WTC11 (cell line): ENCODE data around the gene ITGA2B. TPM values are rescaled to one million over a fixed set of nuclear protein-coding genes. Genes with fewer than 3 reads are reported as not detected.
"Not testable (repeated sequence)": the region's sequence is repeated elsewhere in the genome, so short reads cannot be mapped to it uniquely, and the experiment has no call there.

ENCODE experiments used
- ATAC-seq: fragments of 200-7000 bp; cut with Tn5 transposase; 2 replicates; pipeline ENCODE4 v1.10.0; 2021; ENCODE audit warnings: mild to moderate bottlenecking, moderate library complexity
- CTCF ChIA-PET: fragments of 300-600 bp; sonication (Branson Sonifier 250); formaldehyde crosslinking; loops from one replicate; lab custom pipeline; 2021; ENCODE audit warnings: antibody characterized with exemption; lab: Charles Lee
- POLR2A ChIA-PET: fragments of 350-600 bp; sonication (Branson Sonifier 250); formaldehyde crosslinking; loops from one replicate; lab custom pipeline; 2021; ENCODE audit warnings: antibody characterized with exemption; lab: Charles Lee
- DNase-seq: peaks from one replicate; pipeline ENCODE4 v3.0.0; 2021; ENCODE audit warnings: low spot score
- H3K27ac Mint-ChIP-seq: 2 replicates; pipeline ENCODE4 v1.8.0; 2021; ENCODE audit warnings: mixed read lengths
- H3K27me3 Mint-ChIP-seq: 2 replicates; pipeline ENCODE4 v1.8.0; 2021; ENCODE audit warnings: low read depth, mild to moderate bottlenecking, moderate library complexity, mixed read lengths
- H3K36me3 Mint-ChIP-seq: 2 replicates; pipeline ENCODE4 v1.8.0; 2021; ENCODE audit warnings: mixed read lengths
- H3K4me1 Mint-ChIP-seq: 2 replicates; pipeline ENCODE4 v1.8.0; 2022; ENCODE audit warnings: mixed read lengths
- H3K4me3 Mint-ChIP-seq: 2 replicates; pipeline ENCODE4 v1.8.0; 2021; ENCODE audit warnings: mild to moderate bottlenecking, moderate library complexity, mixed read lengths
- H3K9me3 Mint-ChIP-seq: 2 replicates; pipeline ENCODE4 v1.8.0; 2021; ENCODE audit warnings: mixed read lengths
- ARID4B ChIP-seq: sonication (generic); formaldehyde crosslinking; IDR thresholded peaks from 2 replicates; pipeline ENCODE4 v1.8.0; 2023; ENCODE audit warnings: missing genetic modification reagents, mild to moderate bottlenecking, borderline replicate concordance
- ATF2 ChIP-seq: sonication (generic); formaldehyde crosslinking; IDR thresholded peaks from 2 replicates; pipeline ENCODE4 v1.8.1; 2022; ENCODE audit warnings: low read depth, missing genetic modification reagents, borderline replicate concordance
- FOXJ3 ChIP-seq: sonication (generic); formaldehyde crosslinking; IDR thresholded peaks from 2 replicates; pipeline ENCODE4 v1.9.0; 2021; ENCODE audit warnings: missing genetic modification reagents, mild to moderate bottlenecking, borderline replicate concordance
- GABPB1 ChIP-seq: sonication (generic); formaldehyde crosslinking; IDR thresholded peaks from 2 replicates; pipeline ENCODE4 v1.8.1; 2023; ENCODE audit warnings: mild to moderate bottlenecking, missing genetic modification reagents
- GTF2I ChIP-seq: fragments of 250-450 bp; sonication (Bioruptor Pico); conservative IDR thresholded peaks from 2 replicates; pipeline ENCODE4 v1.4.0; 2021; ENCODE audit warnings: mild to moderate bottlenecking
- IRF1 ChIP-seq: sonication (generic); formaldehyde crosslinking; IDR thresholded peaks from 2 replicates; pipeline ENCODE4 v1.8.0; 2023; ENCODE audit warnings: missing genetic modification reagents
- MXD4 ChIP-seq: fragments of 250-450 bp; sonication (Bioruptor Pico); IDR thresholded peaks from 2 replicates; pipeline ENCODE4 v1.8.0; 2021; ENCODE audit warnings: mild to moderate bottlenecking, moderate library complexity, borderline replicate concordance
- NFYB ChIP-seq: sonication (generic); formaldehyde crosslinking; conservative IDR thresholded peaks from 2 replicates; pipeline ENCODE4 v1.8.0; 2022; ENCODE audit warnings: low read depth, missing genetic modification reagents
- SMAD3 ChIP-seq: sonication (generic); formaldehyde crosslinking; IDR thresholded peaks from 2 replicates; pipeline ENCODE4 v1.8.0; 2022; ENCODE audit warnings: missing genetic modification reagents, mild to moderate bottlenecking, borderline replicate concordance
- SP1 ChIP-seq: sonication (generic); formaldehyde crosslinking; conservative IDR thresholded peaks from 2 replicates; pipeline ENCODE4 v1.8.1; 2022; ENCODE audit warnings: missing genetic modification reagents
- ZBTB21 ChIP-seq: sonication (generic); formaldehyde crosslinking; IDR thresholded peaks from 2 replicates; pipeline ENCODE4 v1.8.1; 2023; ENCODE audit warnings: mild to moderate bottlenecking, missing genetic modification reagents, borderline replicate concordance
- ZBTB43 ChIP-seq: sonication (generic); formaldehyde crosslinking; IDR thresholded peaks from 2 replicates; pipeline ENCODE4 v1.8.1; 2023; ENCODE audit warnings: mild to moderate bottlenecking, missing genetic modification reagents
- ZMAT4 ChIP-seq: fragments of 250-450 bp; sonication (Bioruptor Pico); IDR thresholded peaks from 2 replicates; pipeline ENCODE4 v1.9.0; 2021; ENCODE audit warnings: mild to moderate bottlenecking
- total RNA-seq: library from RNA; stranded (reverse); gene quantifications from 3 replicates; pipeline ENCODE4 v1.2.3, GENCODE V29; 2021

Gene ITGA2B
- total RNA-seq, 1 experiment from 2014 or later = 21.5 TPM

- TF ChIP-seq ATF2 (CRISPR knock-in tag) = no peak
Observed at GRCh38 chr17:44343510-44344209, 45.8 kb downstream of the ITGA2B start (continued).

GRCh38 chr17:44340553-44340952 lies 48.9 kb downstream of the ITGA2B start:
- CTCF ChIA-PET = interaction anchor here (0.6 to 3.1 kb wide), 3 partner anchors 10 to 119 kb away, joined by 5 to 14 read pairs (median 7); no protein-coding TSS in a partner anchor
- POLR2A ChIA-PET = not testable (repeated sequence)

GRCh38 chr17:44338702-44339101 lies 50.7 kb downstream of the ITGA2B start:
- Mint-ChIP-seq H3K4me3 (no peak overlapping the region), H3K27me3 (peaks cover 15% of the 10 kb centered on the region)
- no peak for DNase-seq
- no peak for TF ChIP-seq FOXJ3 (CRISPR knock-in tag)
- no peak for TF ChIP-seq MXD4 (CRISPR knock-in tag)
- TF ChIP-seq ZMAT4 (CRISPR knock-in tag) = no peak
- no peak for TF ChIP-seq SP1
- no peak for TF ChIP-seq IRF1
- no peak for TF ChIP-seq ZBTB21 (CRISPR knock-in tag)
- no peak for TF ChIP-seq ARID4B (CRISPR knock-in tag)
- TF ChIP-seq GABPB1 (CRISPR knock-in tag) = no peak
- no peak for TF ChIP-seq GTF2I (CRISPR knock-in tag)
- TF ChIP-seq ZBTB43 (CRISPR knock-in tag) = no peak
- no peak for TF ChIP-seq NFYB
- TF ChIP-seq SMAD3 (CRISPR knock-in tag) = no peak
- TF ChIP-seq, all 79 proteins: peak for 0
- no peaks in the 10 kb centered on the region for H3K36me3 Mint-ChIP-seq
- peak; percentile 41; the same call in 1 of the 2 replicates for ATAC-seq
- no peaks in the 10 kb centered on the region for H3K9me3 Mint-ChIP-seq
- ChIA-PET CTCF (interaction anchor here (0.7 to 1.1 kb wide), 3 partner anchors 12 to 133 kb away, joined by 3 to 4 read pairs (median 3); no protein-coding TSS in a partner anchor), POLR2A (no interaction called here)
- no peak overlapping the region for H3K27ac Mint-ChIP-seq
- H3K4me1 Mint-ChIP-seq = peaks cover 8% of the 10 kb centered on the region; the same call in 1 of the 2 replicates

More at GRCh38 chr17:44340553-44340952, 48.9 kb downstream of the ITGA2B start:
- H3K4me1 Mint-ChIP-seq, H3K9me3 Mint-ChIP-seq, H3K4me3 Mint-ChIP-seq, H3K36me3 Mint-ChIP-seq, H3K27ac Mint-ChIP-seq, ATAC-seq, DNase-seq: not testable (repeated sequence)
- peaks cover 23% of the 10 kb centered on the region for H3K27me3 Mint-ChIP-seq
